ENCODE data around the gene PLIN1.
"Not testable (repeated sequence)": the region's sequence is repeated elsewhere in the genome, so short reads cannot be mapped to it uniquely, and the experiment has no call there.

The PLIN1 gene, protein sequence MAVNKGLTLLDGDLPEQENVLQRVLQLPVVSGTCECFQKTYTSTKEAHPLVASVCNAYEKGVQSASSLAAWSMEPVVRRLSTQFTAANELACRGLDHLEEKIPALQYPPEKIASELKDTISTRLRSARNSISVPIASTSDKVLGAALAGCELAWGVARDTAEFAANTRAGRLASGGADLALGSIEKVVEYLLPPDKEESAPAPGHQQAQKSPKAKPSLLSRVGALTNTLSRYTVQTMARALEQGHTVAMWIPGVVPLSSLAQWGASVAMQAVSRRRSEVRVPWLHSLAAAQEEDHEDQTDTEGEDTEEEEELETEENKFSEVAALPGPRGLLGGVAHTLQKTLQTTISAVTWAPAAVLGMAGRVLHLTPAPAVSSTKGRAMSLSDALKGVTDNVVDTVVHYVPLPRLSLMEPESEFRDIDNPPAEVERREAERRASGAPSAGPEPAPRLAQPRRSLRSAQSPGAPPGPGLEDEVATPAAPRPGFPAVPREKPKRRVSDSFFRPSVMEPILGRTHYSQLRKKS

DNA sequence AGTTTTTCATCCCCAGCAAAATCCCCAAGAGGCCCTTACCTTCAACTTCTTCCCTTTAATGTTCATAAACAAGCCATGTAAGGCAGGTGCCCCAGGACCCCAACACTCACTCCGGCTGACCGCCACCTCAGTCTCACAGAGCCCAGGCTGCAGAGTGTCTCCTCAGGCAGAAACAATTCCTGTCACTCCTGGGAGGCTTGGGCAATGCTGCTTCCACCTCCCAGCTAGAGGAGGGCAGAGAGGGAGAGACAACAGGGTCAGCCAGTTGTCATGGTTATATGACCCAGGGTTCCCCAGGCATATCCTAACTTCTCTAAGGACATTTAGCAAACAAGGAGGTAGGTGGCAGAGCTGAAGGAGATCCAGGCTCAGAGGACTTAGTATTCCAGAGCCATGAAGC is at the start of gene PLIN1:
Gene PLIN1 (minus strand): TSS at position 156 of the 400 bp plus-strand sequence. CDS start 1,878 bp downstream, outside the sequence.
- DNase-seq (ENCODE audit: low read depth, low spot score), result no peak

DNA sequence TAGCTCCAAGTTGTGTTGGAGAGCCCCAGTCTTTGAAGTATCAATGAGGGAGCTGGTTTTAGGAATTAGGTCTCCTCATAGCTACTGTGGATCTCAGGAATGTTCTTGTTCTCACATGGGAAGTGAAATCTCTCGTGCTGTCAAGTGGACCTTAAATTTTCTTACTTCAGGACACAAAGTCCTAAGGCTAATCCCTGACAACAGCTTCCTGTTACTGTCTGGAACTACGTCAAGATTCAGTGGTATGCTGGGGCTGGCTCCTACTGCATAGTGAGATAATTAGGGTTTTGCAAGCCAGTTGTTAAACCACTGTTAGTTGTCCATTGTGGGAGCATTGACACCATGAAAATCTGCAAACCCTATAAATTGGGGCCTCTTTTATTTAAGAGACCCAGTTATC is 49.1 kb upstream of the PLIN1 start:
- DNase-seq (ENCODE audit: low read depth, low spot score), result peak; percentile 66

DNA sequence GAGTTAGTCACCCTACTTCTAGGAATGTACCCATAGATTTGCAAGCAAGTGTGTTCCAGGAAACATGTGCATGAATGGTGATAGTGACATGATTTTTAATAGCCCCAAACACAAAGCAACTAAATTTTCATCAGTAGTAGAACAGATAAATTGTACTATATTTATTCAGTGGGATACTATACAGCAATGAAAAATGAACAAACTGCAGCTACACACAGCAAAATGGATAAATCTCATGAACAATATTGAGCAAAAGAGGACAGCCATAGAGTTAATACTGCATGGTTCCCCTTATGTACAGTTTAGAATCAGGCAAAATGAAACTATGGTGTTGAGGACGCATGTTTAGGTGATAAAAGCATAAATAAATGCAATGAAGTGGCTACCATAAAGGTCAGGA is 45.9 kb upstream of the PLIN1 start:
- DNase-seq (ENCODE audit: low read depth, low spot score), result no peak

DNA sequence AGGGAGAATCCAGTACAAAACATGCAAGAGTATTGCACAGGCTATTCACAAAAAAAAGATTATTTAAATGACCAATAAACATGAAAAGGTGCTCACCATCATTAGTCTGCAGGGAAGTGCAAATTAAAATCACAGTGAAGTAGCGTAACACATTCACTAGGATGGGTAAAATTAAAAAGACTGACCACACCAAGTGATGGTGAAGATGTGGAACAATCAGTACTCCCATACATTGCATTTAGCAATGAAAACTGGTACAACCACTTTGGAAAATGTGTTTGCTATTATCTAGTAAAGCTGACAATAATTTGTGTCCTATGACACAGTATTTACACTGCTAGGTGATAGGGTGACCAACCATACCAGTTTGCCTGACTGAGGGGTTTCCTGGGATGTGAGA is 45.5 kb upstream of the PLIN1 start:
- no peak for DNase-seq (ENCODE audit: low read depth, low spot score)

DNA sequence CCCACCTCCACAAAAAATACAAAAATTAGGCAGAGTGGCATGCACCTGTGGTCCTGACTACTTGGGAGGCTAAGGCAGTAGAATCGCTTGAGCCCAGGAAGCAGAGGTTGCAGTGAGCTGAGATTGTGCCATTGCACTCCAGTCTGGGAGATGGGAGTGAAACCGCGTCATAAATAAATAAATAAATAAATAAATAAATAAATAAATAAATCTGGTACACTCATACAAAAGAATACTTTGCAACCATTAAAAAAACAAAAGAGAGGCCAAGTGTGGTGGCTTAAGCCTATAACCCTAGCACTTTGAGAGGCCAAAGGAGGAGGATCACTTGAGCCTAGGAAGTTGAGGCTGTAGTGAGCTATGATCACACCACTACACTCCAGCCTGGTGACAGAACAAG is 43.9 kb upstream of the PLIN1 start:
- no peak for DNase-seq (ENCODE audit: low read depth, low spot score)

DNA sequence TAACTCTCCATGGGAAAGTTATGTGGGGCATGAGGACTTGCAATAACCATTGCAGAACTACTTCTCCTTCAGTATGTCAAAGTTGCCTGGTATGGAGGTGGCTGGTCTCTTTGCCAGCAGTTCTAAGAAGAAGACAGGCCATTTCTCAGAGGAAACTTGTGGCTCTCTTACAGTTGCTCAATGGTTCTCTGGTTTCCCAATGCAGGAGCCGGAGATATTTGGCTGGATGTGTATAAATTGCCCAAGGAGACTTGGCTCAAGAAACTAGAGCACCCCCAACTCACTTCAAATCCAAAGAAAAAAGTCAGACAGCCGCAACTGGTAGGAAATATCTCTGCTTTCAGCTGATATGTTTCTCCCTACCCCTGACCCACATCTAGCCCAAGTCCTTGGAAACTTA is 35.6 kb upstream of the PLIN1 start:
- DNase-seq (ENCODE audit: low read depth, low spot score), result no peak

DNA sequence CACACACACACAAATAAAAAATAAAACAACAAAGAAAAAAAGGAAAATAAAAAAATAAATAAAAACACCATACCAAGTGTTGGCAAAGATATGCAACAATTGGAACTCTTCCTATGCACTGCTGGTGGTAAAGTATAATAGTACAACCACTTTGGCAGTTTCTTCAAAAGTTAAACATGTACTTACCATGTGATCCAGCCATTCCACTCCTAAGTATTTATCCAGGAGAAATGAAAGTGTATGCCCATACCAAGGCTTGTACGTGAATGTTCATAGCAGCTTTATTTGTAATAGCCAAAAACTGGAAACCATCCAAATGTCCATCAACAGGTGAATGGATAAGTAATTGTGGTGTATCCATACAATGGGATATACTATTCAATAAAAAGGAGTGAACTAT is 28.4 kb upstream of the PLIN1 start:
- no peak for DNase-seq (ENCODE audit: low read depth, low spot score)

DNA sequence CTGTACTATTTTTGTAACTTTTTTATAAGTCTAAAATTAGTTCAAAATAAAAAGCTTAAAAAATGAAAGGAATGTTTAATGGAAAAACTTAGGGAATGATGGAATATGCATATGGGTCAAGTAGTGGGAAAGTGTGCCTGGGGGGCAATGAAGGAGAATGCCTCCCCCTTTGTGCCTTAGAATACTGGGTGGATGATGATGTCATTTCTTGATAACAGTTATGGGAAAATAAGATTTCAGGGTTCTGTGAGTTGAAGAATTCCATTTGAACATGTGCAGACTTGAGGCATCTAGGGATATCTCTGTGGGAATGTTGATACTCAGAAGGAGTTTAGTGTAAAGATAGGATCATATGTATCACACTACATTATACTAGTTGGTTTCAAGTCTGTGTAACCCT is 25.2 kb upstream of the PLIN1 start:
- no peak for DNase-seq (ENCODE audit: low read depth, low spot score)

DNA sequence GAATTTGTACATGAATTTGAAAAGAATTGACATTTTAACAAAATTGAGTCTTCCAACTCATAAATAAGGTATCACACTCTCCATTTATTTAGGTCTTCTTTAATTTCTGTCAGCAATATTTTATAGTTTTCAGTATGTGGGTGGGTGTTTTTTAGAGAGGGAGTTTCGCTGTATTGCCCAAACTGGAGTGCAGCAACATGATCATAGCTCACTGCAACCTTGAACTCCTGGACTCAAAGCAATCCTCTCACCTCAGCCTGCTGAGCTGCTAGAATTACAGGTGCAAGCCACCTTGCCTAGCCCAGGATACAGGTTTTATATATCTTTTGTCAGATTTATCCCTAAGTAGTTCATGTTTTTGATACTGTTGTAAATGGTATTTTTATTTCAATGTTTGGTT is 16.0 kb upstream of the PLIN1 start:
- DNase-seq (ENCODE audit: low read depth, low spot score), result no peak

DNA sequence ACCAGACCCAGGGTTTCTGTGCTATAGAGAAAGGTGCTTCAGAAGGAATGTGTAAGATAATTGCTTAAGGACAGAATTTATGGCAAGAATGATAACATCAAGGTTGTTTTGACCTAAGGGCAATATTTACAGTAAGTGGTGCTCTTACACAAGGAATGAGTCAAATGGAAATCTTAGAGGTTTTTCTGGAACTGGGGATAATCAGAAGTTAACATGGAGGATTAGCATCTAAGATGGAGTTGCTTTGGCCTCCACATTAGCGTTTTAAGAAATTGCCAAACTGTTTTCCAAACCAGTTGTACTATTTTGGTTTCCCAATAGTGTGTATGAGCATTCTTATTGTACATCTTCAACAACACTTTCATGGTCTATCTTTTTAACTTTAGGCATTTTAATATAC is 14.5 kb upstream of the PLIN1 start:
- DNase-seq (ENCODE audit: low read depth, low spot score), result no peak

DNA sequence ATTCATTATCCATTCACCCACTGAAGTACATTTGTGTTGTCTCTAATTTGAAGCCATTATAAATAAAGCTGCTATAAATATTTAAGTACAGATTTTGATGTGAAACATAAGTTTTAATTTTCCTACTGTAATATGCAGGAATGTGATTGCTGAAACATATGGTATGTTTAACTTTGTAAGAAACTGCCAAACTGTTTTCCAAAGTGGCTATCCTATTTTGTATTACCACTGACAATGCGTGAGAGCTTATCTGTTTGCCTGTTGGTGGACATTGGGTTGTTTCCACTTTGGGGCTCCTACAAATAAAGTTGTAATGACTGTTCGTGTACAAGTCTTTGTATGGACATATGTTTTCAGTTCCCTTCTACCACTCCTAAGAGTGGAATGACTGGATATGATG is 13.9 kb upstream of the PLIN1 start:
- no peak for DNase-seq (ENCODE audit: low read depth, low spot score)

DNA sequence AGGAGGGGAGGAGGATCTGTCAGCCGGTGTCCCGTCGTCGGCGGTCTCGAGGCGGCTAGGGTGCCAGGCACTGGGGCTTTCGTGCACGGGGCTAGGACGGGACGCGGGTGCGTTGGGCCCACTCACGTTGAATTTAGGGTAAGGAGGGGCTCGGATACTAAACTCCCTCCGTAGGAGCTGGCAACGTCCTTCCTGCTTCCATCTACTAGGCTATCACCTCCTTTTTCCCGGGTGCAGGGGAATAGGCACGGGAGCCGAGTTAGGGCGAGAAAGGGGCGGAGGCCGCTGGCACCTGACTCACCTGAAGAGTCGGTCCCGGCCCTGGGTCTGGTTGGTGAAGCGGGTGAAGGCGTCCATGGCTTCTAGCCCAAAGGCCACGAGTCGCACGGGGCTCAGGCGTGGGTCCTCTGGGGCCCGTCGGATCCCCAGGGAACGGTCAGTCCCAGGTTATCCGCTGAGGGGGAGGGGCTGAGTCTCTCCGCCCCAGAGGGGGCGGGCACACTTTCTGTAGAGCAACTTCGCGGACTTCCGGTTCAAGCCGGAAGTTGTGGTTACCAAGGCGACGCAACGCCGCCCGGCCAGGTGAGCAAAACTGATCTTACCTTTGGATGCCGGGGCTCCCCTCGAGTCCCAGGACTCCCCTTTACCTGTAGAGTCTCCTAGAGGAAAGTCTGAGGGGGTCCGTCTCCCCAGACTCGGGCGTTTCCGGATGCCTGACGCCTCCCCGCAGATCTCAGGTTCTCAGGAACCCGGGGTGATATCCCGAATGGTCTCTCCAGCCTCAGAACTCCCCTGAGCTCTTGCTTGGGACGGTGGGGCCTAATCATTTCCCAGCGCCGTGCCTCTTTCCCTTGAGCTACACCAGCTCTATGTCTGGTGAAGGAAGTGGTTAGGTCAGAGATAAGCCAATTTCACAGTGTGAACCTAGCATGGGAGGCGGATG is 11.4 kb upstream of the PLIN1 start, which contains the start of the genes PEX11A and WDR93:
Gene PEX11A (minus strand): TSS at position 479 of the 943 bp plus-strand sequence. CDS start 122 bp downstream, at position 357.
Gene WDR93 (plus strand): TSS at position 536 of the 943 bp plus-strand sequence. CDS start 10,936 bp downstream, outside the sequence.
- DNase-seq (ENCODE audit: low read depth, low spot score), result peak; percentile 86

DNA sequence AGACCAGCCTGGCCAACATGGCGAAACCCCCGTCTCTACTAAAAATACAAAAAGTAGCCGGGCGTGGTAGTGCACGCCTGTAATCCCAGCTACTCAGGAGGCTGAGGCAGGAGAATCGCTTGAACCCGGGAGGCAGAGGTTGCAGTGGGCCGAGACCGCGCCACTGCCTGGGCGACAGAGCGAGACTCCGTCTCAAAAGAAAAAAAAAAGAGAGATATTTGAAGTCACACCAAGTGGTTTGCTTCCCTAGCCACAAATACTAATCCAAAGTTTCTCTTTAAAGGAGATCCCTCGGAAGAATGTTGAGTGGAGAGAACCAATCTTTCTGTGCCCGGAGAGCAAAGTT is 10.7 kb upstream of the PLIN1 start:
- not testable (repeated sequence) for DNase-seq (ENCODE audit: low read depth, low spot score)

DNA sequence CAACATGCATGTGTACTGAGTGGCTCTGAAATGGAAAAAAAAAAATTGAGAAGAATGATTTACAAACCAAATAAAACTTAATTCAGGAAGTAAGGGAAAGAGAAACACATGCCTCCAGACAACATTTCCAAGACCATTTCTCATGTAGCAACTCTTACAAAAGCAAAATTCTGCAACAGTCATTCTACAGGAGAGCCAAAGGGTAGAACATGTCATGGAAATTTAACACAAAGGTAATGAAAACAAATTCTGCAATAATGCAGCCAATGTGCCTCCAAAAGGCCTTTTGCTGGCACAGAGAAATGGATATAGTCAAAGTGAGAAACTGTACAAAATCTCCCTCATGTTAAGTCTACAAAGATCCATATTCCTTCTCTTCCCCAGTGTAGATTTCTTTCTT is 7.4 kb upstream of the PLIN1 start:
- DNase-seq (ENCODE audit: low read depth, low spot score), result no peak

DNA sequence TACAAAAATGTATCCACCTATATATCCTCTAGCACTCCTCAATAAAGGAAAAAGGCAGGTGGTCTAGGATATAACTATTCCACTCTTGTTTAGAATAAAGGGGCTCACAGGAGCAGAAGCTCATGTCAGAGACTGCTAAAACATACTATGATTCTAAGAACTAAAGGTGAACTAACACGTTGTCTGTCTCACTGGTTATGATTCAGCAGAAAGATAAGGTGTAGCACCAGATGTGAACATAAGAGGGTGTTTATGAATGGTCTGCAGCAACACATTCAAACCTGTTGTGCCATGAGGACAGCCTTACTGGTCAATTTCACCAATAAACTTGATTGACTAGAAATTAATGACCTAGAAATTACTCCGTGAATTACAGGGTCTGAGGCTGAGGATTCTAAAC is 6.8 kb upstream of the PLIN1 start:
- no peak for DNase-seq (ENCODE audit: low read depth, low spot score)

DNA sequence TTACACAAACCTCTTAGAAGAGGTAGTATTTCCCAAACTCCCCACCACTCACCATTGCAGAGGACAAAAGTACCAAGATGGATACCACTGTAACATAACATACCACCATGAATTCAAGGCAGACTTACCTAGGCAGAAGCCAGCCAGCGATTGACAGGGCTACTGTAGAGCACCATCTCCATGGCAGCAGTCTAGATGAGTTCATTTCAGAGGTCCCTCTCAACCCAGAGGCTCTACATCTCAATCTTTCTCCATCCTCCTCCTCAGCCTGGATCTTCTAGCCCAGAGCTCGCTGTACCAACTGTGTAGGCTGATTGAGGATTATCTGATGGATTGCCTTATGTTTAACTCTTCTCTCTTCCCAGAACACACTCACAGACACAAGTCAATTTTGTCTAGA is 2.0 kb upstream of the PLIN1 start:
- DNase-seq (ENCODE audit: low read depth, low spot score), result no peak

DNA sequence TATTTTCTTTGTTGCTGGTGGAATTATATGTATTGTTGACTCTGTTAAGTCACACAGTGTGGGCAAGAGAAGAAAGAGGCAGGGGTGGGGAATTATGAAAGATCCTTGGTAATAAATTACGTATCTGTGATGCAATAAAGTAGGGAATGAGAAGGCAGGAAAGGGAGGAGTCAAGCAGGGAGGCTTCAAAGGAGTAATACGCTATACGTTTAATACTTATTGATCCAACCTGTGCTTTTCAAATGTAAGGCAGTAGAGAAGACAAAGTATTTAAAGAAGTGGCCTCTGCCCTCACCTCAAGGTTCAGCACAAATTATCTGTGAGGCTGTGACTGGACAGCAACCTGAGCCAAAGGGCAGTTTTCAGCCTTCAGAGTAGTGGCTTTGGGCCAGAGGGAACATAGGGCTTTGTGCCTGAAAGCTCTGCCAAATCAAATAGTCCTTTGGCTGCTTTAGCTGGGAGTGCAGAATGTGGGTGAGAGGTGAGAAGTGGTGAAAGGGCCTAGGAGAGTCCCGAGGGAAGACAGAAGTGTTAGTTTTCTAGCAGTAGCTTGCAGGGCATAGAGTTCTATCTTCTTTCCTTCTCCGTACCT is 1.2 kb upstream of the PLIN1 start:
- peak; percentile 81 for DNase-seq (ENCODE audit: low read depth, low spot score)

DNA sequence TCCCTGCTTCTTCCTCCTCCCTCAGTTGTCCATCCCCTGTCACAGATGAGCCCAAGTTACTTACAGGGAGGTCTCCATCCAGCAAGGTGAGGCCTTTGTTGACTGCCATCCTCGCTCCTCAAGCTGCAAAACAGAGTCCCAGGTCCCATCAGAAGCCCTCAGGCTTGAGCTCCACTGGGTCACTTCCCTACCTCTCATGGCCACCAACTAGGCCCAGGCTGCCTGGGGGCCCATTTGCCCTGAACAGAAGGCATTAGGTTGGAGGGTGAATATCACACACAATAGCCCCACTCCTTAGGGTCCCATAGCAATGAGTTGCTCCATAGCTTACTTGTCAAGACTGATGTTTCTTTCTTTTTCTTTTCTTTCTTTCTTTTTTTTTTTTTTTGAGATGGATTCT is 1.8 kb downstream of the PLIN1 start:
- no peak for DNase-seq (ENCODE audit: low read depth, low spot score)

DNA sequence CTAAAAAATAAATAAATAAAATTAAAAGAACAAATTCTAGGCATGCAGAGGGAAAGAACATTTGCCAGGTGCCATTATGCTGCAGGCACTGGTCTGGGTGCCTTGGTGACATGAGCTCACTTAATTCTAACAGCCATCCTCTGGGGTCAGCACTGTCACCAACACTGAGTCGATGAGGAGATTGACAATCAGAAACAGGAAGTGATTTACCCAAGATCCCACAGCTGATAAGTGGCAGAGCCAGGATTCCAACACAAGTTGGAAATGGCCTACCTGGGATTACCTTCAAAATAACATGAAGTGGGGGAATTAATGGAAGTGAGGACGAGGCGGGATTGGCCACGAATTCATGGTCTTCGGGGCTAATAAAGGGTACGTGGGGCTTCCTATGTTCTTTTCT is 3.6 kb downstream of the PLIN1 start:
- no peak for DNase-seq (ENCODE audit: low read depth, low spot score)

DNA sequence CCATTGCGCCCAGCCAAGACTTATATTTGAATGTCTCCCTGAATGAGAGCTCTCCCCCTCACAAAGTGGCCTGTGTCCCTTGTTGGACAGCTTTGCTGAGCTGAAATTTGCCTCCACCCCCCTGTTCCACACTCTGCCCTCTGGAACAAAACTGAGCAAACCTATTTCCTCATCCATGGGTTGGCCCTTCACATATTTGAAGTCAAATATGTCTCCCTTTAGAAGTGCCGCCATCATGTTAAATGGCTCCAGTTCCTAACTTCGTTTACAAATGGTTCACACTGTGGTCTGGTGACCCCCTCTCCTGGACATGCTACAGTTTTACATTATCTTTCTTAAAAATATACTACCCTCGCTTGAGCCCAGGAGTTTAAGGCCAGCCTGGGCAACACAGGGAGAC is 4.6 kb downstream of the PLIN1 start:
- no peak for DNase-seq (ENCODE audit: low read depth, low spot score)

DNA sequence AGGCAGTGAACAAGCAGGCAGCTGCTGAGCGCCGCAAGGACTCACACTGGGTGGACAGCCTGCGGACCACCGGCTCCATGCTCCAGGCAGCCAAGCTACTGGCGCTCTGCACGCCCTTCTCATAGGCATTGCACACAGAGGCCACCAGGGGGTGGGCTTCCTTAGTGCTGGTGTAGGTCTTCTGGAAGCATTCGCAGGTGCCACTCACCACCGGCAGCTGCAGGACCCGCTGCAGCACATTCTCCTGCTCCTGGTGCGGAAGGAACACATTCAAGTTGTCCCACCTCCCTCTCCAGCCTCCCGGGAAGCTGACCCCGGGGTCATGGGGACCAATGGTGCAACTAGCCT is 6.0 kb downstream of the PLIN1 start:
- peak; percentile 23 for DNase-seq (ENCODE audit: low read depth, low spot score)
